Fibroblast of mammary gland (primary cell): ENCODE data around the gene SPATA24.

Experiments
- DNase-seq: peaks from one replicate; pipeline ENCODE4 v3.0.0-alpha.2; 2010; ENCODE audit warnings: low read depth
- H3K4me3 ChIP-seq: 2 replicates; pipeline ENCODE4 v1.5.1; 2011; ENCODE audit warnings: low read depth, mild to moderate bottlenecking, low read length, moderate library complexity; ENCODE audit not compliant: control insufficient read depth
- CTCF ChIP-seq: conservative IDR thresholded peaks from 2 replicates; pipeline ENCODE4 v1.5.1; 2011; ENCODE audit warnings: low read depth, low read length, inconsistent platforms; ENCODE audit not compliant: control insufficient read depth, insufficient read depth

Gene SPATA24

DNA sequence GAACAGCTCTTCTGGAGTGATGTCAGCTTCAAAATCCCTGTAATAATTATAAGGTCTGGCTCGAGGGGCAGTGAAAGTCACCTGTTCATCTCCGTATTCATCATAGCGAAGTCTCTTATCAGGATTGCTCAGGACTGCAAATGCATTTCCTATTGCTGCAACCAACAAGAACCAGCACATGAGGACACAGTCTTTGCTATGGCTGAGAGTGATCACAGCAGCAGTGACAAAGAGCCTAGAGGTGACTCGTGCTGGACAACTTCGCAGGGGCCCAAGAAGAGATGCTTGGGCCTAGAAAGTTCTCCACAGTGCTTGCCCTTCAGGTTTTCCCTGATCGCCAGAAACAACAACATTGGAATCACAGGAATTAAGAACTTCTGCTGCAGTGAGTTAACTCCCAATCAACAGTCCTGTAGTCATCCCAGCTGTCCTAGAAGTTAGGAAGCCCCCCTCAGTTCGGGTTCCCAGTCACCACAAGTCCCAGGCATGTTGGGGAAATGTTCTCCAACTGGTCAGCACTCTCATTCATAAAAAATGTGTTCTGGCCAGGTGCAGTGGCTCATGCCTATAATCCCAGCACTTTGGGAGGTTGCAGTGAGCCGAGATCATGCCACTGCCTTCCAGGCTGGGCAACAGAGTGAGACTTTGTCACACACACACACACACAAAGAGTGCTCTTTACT lies 22.5 kb upstream of the SPATA24 start:
- no peak for DNase-seq
- TF ChIP-seq CTCF: no peak
- no peak overlapping the region for H3K4me3 ChIP-seq

DNA sequence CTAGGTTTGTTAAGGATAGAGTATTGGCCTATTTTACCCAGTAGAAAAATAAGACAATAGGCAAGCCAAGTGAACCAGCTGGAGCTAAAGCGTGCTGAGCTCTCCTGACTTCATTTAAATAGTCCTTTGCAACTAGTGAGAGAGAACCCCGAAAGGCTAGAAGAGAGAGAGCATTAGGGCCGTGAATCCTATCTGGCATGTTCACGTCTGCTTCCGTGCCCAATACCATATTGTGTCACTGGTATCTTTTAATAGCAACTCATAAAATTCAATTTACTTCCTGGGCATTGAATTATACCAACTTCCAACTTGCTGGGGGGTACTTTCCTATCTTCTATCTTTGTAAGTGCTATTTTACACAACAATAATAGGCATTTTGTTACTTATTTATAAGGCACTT lies 21.6 kb upstream of the SPATA24 start:
- no peak overlapping the region for H3K4me3 ChIP-seq
- no peak for TF ChIP-seq CTCF
- DNase-seq: no peak

DNA sequence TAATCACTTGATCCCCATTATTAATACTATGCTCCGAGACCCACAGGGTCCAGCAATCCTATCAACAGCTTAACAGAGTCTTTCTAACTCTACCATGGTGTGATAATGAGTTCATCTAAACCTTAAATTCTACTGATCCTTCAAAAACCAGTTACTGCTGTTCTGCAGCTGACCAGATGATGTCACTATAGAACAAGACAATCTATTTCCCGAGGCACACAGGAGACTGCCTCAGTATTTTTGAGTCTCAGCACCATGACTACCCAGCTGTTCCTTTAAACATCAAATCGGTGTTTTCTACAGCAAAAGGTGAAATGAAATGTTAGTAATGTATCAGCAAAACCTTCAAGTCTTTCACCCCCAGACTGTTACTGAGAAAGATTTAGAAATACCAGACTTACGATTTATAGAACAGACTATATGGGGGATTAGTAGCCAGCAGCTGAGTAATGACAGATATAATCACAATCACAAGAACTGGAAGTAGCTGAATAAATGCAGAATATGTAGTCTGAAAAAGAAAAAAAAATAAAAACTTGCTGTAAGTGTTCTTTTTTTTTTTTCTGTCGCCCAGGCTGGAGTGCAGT lies 18.5 kb upstream of the SPATA24 start:
- no peak overlapping the region for H3K4me3 ChIP-seq
- peak; percentile 94 for TF ChIP-seq CTCF
- DNase-seq: peak; percentile 77

DNA sequence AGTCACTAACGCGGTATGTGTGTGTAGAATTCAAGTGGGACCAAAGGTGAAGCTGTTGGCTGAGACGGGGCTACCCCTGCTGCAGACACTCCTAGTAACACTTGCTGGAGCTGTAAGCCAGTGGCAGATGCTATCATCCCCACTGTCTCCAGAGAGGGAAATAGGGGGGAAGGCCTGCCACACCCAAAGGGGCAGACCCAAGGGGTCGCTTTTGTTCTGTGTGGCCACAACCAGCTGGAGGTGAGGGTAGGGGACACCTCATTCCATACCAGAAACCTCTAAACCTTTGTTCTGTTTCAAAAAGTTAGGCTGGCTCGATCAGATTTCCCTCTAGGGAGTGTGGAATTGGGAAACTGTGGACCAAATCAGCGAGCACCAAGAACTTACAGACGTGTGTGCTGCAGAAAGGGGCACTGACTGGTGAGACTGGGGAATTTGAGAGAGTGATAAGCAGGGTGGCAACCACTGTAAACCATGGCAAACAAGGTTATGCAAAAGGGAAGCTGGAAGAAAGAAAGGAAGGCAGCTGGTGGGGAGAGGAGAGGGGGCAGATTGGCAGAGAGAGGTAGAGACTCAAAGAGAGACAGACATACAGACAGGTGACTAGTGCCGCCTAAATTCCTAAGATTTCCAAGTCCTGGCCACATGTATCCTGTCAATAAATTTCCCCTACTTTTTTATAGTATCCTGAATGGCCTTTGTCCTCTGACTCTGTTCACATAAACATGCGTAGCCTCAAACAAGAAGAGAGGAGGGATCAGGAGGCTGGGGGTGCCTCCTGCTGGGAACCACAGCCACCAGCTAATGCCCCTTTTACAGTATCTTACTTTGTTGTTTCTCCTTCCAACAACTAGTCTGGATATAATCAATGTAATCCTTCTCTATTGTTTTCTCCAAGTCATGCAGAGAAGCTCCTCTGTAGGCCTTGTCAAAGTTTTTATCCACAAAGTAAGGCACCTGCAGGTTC lies 15.6 kb upstream of the SPATA24 start:
- no peak for TF ChIP-seq CTCF
- no peak overlapping the region for H3K4me3 ChIP-seq
- DNase-seq: no peak

DNA sequence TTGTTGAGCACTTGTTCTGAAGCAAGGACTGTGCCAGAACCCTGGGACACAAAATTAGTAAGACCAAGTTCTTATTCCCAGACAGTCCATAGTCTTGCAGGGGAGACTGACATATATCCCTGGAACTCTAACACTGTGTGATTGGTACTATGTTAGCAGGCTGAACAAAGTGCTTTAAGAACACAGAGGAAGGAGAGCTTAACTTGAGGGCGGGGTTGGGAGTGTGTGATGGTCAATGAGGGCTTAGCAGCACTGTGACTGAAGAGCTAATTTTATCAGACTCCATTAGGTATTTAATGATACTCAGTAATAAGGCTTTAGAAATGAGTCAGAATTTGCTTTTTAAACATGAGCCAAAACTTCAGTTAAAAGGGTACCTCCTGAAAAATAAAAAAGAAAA lies 14.9 kb upstream of the SPATA24 start:
- no peak for TF ChIP-seq CTCF
- H3K4me3 ChIP-seq: no peak overlapping the region
- no peak for DNase-seq

DNA sequence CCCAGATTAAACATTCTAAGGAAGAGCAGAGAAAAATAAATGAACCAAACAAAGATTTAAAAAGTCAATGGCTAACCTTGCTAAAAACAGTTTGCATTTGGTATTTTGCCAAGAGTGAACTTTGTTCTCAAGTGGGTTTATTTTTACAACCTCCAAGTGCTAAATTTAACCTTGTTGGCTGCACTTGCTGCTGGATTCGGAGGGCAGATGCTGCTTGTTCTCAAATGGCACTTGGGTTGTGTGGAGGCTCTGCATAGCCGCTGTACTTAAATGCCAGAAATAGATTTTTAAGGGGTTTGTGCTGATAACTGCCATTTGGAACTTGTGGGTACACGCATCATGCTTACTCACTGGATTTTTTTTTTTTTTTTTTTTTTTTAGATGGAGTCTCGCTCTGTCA lies 13.3 kb upstream of the SPATA24 start:
- no peak overlapping the region for H3K4me3 ChIP-seq
- no peak for TF ChIP-seq CTCF
- DNase-seq: no peak
